Esophagus squamous epithelium (tissue), 4 donors: ENCODE data around the gene OSBPL9.

Source experiments
- CTCF ChIP-seq, 6 experiments: fragments of 450-650 bp in 4 of 6; fragments of 200-600 bp in 2 of 6; sonication (generic) in 2 of 6; IDR thresholded peaks; one replicate each; pipeline ENCODE4 v1.5.1; 2016 to 2019; ENCODE audit warnings: antibody characterized with exemption in 6 of 6, mild to moderate bottlenecking in 4 of 6, moderate library complexity in 4 of 6
- POLR2A ChIP-seq, 4 donors: fragments of 450-650 bp; IDR thresholded peaks; one replicate each; pipeline ENCODE4 v1.6.1; 2017; ENCODE audit warnings: antibody characterized with exemption in 4 of 4, mild to moderate bottlenecking in 4 of 4, moderate library complexity in 3 of 4

GRCh38 chr1:51653127-51653526 lies 36.2 kb downstream of the OSBPL9 start:
- TF ChIP-seq POLR2A (IDR thresholded peaks at IDR 0.05) (no peak), CTCF (IDR thresholded peaks at IDR 0.05) (no peak)
